ENCODE data around the gene PRKCZ.

Gene PRKCZ

DNA sequence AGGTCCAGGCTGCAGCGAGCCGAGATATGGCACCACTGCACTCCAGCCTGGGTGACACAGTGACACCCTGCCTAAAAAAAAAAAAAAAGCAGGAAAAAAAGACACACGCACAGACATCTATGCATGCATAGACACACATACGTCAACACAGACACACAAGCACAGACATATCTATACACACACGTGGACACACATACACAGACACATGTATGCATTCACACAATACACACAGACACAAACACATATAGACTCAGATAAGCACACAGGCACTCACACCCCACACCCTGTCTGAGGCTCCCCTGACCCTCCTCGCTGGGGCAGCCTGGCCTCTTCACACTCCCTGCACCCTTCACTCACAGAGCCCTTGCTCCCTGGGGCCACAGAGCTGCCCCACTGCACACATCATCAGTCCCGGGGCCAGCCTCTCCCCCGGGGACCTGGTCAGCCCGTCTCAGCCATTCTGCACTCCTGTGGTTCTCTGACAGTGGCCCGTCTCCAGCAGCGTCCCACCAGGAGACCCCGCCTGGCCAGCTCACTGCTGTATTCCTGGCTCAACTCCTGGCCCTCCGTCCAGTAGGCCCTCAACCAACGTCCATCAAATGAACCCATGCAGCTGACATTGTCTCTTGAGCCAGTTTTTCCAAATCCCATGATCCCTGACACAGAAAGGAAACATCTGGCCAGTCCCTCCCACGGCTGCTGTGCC, 4.6 kb upstream of the PRKCZ start:
- DNase-seq (ENCODE audit: low read depth in 2 of 2), result no peak

DNA sequence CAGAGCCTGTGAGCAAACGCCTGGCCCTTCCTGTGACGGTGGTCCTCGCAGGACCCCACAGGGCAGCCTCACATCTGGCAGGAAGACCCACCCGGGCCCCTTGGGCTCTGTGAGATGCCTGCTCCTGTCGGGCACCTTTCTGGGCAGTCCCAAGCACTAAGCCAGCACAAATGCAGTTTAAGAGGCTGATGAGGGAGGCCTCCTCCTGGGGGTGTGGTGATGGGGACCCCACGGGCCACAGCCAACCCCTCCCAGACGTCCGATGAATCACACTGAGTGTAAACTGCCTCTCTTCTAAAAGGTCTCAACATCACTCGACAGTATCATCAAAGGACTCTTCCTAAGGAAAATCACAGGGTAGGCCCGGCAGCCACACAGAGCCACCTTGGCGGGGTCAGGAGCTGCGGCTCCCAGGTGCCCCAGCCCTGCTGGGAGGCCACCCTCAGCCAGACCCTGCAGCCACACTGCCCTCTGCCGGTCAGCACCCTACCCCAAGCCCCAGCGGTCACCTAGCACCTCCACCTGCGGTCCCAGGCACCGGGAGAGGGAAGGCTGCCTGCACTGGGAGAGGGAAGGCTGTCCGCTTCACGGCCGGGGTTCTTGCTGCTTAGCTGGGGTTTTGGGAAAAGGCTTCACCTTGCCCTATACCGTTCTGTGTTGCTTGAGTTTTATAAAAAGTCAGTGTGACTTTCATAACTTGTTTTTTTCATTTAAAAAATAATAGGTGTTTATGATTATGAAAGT, 3.9 kb upstream of the PRKCZ start:
- peak; percentile 40 to 55 for DNase-seq (ENCODE audit: low read depth in 2 of 2)

DNA sequence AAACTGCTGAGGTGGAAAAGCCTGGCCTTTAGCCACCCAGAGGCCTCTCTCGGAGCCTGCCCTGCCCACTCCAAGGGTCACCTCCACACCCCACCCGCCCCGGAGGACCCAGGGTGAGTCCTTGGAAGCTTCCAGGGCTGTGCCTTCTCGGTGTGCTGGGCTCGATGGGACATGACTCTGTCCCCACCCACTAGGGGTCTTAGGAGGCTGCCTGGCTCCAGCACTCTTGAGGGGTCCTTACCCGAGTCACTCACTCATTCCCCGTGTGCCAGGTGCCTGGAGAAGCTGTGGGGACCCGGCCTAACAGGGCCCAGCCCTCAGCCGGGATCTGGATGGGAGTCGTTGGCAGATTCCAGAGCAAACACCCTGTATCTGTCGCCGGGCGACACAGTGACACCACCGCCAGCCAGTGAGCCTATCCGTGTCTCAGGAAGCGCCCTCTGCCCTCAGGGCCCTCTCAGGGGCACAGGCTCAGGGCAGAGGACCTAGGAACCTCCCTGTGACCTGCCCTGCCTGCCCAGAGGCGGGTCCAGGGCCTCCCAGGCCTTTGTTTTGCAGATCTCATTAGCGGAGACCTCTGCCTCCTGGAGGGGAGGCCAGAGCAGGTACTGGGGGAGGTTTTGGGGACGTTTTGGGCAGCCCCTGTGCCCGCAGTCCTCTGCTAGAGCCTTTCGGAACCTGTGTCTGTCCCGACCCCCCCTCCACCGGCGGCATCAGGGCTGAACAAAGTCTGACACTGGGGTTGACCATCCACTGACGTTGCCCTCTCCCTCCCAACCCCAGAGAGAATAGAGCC, 3.1 kb upstream of the PRKCZ start:
- DNase-seq (ENCODE audit: low read depth in 2 of 2), result no peak

- no peak for DNase-seq (ENCODE audit: low read depth in 2 of 2)
Measured at GRCh38 chr1:2047749-2048729, 2.2 kb upstream of the PRKCZ start.

- DNase-seq (ENCODE audit: low read depth in 2 of 2), result no peak
Measured at GRCh38 chr1:2049225-2049717, 940 bp upstream of the PRKCZ start.

DNA sequence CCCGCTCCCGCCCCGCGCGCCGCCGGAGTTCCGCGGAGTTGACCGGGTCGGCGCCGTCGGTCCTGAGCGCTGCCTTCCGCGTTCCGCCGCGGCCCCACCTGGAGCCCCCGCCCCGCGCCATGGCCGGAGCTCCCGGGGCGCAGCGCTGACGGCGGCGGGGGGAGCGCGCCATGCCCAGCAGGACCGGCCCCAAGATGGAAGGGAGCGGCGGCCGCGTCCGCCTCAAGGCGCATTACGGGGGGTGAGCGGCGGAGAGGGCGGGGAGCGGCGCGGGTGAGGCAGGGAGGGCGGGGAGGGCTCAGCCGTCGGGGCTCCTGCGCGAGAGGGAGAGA, 216 bp downstream of the PRKCZ start:
- no peak for DNase-seq (ENCODE audit: low read depth in 2 of 2)

- no peak for DNase-seq (ENCODE audit: low read depth in 2 of 2)
Measured at GRCh38 chr1:2050793-2051682, 827 bp downstream of the PRKCZ start.

GRCh38 chr1:2052054-2052679, 2.0 kb downstream of the PRKCZ start:
- no peak for DNase-seq (ENCODE audit: low read depth in 2 of 2)

DNA sequence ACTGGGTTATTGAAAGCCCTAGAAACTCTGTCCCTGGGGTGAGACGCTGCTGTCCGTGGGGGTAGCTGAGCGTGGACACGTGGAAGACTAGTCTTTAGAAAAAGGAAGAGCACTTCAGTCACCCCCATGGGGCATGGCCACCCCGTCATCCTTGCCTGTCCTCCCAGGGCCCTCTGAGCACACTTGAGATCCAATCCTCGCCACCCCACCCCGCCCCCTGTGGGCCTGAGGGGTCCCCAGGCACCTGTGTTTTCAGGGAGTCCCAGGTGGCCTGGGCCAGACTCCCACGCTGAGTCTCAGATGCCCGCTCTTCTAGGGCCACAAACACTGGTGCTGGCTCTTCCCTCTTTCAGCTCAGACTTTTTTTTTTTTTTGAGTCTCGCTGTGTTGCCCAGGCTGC, 2.5 kb downstream of the PRKCZ start:
- DNase-seq (ENCODE audit: low read depth in 2 of 2), result no peak

GRCh38 chr1:2053217-2053616, 3.0 kb downstream of the PRKCZ start:
- no peak for DNase-seq (ENCODE audit: low read depth in 2 of 2)

- DNase-seq (ENCODE audit: low read depth in 2 of 2), result no peak
Measured at GRCh38 chr1:2053784-2054376, 3.7 kb downstream of the PRKCZ start.

DNA sequence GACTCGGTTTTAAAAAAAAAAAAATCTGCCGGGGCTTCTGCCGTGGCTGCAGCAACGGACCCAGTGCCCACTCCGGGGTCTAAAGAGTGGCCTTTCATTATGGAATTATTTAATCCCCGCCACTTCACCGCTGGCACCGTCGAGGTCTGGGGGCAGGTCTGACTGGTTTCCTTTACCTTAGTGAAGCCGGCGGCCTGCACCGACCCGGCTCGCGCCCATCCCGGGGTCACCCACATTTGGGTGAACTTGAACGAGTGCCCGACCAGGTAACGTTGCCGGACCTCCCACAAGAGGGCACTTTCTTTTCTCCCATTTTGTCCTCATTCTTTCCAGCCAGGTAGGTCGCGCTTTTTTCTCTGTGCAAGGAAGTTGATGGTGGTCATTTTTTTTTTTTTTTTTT, 4.3 kb downstream of the PRKCZ start:
- DNase-seq (ENCODE audit: low read depth in 2 of 2), result no peak

GRCh38 chr1:2055911-2056575, 5.8 kb downstream of the PRKCZ start:
- DNase-seq (ENCODE audit: low read depth in 2 of 2), result no peak

GRCh38 chr1:2056955-2057590, 6.9 kb downstream of the PRKCZ start:
- no peak for DNase-seq (ENCODE audit: low read depth in 2 of 2)

GRCh38 chr1:2059290-2059953, 9.2 kb downstream of the PRKCZ start:
- DNase-seq (ENCODE audit: low read depth in 2 of 2), result no peak

DNA sequence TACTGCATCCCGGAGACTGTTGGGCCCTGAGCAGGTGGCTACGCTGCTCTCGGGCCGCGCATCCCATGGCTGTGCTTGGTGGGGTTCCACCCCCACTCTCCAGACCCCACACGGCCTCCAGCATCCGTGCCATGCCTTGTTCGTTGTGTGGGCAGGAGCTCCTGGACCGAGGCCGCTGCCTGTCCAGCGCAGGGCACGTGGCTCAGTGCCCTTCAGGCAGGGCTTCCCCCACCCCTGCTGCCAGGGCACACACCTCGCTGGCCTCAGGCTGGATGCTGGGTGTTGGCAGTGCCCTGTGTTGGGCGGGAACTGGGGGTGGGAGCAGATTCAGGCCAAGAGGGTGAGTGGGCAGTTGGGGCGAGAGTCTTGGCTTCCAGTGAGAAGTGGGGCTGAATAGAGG, 9.9 kb downstream of the PRKCZ start:
- no peak for DNase-seq (ENCODE audit: low read depth in 2 of 2)

DNA sequence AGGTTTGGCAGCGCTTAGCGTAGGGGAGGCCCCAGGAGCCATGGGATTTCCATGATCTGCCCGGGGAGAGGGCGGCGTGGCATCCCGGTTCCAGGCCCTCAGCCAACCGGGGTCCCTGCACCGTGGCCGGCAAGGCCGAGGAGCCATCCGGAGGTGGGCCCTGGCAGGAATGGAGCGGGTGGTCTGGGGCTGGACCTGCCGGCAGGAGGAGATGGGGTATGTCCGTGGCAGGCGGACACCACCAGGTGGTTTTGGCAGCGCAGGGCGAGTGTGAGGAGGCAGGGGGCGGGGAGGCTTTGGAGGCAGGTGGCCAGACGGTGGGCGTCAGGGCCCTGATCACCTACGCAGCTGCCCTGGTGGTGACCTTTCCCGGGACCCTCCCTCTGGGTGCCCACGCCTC, 10.3 kb downstream of the PRKCZ start:
- no peak for DNase-seq (ENCODE audit: low read depth in 2 of 2)

Measured in stimulated activated CD8-positive, alpha-beta memory T cell treated with anti-CD3 and anti-CD28 coated beads, Interleukin-2, amount 100 ng/mL, for 48 hours (primary cell).